Central memory CD4-positive, alpha-beta T cell (primary cell): ENCODE results near the gene SPOCK1.

Experiments used
- DNase-seq: peaks from one replicate; pipeline ENCODE4 v3.0.0; 2022

The SPOCK1 gene

DNA sequence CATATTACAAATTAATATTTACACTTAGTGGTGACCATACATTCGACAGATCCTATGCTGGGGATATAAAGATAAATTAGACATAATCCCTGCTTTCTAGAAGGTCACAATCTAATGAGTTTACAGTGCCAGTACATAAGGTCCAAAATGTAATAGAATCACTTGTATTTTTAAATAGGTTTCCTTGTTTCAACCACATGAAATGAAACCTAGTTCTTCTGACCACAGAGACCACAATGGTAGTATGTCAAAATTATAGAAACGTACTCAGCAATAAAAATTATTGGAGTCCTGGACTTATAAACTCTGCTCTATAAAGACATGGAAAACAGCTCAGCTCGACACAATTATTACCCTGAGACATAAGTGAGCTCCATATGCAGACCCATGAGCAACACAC is 444.3 kb downstream of the SPOCK1 start:
- DNase-seq, result no peak

DNA sequence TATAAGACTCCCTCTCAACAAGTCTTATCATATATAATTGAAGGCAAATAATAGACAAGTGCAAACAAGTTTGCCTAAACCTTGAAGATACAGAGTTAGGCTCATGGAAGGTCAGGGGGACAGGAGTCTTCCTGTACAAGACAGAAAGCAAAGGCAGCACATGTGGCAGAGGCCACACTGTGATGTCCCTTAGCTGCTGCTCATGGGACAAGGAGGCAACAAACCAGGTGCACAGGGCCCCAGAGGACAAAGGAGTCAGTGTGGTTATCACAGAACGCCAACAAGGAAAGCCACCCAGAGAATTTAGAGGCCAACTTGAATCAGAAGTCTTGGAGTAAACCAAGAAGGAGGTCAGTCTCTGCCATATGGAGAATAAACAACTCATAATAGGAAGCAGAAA is 444.8 kb downstream of the SPOCK1 start:
- DNase-seq, result no peak

DNA sequence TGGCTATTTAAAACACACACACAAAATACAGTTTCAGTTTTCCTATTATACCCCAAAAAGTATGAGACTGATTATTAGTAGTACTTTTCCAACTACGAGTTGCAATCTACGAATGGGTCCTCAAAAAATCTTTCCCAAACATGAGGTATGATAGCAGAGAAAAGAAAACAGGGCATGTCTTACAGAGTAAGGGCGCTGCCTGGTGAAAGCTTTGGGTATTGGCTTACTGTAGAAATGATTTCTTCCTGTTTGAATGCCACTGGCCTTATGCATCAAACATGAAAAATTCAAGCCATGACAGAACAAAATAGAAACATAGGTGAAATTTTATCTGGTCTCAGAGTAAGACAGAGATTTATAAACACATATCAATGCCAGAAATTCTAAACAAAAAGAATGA is 448.0 kb downstream of the SPOCK1 start:
- no peak for DNase-seq

DNA sequence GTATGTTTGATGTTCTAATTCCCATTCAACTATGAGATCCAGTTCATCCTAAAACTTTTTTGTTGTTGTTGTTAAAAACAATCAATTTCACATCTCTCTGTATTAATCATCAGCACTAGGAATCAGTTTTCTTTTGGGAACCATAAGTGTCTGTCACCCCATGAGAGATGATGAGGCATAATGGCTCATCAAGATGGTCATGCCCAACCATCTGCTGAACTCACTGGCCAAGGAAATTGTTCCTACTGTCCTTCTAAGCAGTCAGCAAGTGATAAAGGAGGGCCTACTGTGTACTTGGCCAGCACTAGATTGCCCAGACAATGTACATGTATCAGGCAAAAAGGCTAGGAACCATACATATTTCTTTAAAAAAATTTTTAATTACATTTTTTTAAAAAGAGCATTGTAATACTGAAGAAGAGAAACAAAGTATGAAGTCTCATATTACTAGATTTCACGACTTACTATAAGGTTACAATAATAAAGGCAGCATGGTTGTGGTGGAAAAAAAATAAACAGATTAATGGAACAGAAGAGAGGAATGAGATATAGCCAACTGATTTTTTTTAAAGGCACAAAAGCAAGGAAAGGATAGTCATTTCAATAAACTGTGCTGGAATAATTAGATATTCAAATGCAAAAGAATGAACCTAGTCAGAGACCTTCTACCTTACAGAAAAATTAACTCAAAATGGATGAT is 458.3 kb downstream of the SPOCK1 start:
- DNase-seq, result no peak

DNA sequence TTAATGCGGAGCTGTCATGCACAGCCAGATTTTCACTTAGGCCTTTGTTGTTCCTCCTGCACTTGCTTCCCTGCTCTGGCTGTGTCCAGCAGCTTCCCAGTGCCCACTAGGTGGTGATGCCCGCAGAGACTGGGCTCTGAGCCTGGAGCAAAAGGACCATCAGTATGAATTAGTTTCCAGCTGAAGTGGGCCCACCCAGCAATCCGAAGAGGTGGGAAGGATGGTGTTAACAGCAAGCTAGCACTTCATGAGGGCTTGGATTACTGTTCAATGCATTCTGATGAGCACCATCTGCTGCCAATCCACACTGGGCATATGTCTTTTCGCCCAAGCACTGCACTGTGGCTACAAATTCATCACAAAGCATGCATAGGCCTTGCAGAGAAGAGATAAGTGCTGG is 459.1 kb downstream of the SPOCK1 start:
- DNase-seq, result no peak

DNA sequence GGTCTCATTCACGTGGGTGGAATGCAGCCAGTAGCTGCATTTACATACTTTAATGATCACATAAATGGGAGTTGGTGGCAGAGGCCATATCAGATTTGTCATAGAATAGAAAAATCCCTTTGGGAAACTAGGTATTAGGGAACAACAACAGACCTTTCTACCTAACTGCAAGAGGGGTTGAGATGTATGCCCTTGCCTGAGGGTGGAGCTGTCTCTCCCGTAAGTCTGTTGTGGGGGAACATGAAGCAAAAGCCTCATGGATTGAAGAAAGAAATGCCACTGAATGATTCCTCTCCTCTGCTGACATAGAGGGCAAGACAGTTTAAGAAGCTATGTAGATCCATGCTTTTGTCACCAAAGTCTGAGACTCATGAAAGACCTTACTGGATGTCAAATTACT is 461.3 kb downstream of the SPOCK1 start:
- DNase-seq, result no peak

DNA sequence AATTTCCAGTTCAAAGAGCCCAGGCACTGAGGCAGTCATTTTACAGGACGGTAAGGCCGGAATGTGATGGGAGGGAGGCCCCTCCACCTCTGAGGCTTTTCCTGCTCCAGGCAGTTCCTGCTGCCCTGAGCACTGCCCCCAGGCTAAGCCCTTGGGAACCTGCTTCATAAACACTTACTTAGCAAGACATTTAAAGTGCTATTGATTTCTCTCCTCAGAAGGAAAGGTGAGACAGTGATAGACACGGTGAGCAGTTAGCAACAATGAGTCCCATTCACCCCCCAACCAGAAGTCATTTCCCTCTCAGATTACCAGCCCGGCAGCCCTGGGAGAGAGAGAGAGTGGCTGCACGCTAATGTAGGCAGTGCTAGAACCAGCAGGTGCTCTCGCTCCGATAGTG is 462.5 kb downstream of the SPOCK1 start:
- no peak for DNase-seq

- no peak for DNase-seq
These were observed 463.6 kb downstream of the SPOCK1 start for GRCh38 chr5:137035480-137035878.

DNA sequence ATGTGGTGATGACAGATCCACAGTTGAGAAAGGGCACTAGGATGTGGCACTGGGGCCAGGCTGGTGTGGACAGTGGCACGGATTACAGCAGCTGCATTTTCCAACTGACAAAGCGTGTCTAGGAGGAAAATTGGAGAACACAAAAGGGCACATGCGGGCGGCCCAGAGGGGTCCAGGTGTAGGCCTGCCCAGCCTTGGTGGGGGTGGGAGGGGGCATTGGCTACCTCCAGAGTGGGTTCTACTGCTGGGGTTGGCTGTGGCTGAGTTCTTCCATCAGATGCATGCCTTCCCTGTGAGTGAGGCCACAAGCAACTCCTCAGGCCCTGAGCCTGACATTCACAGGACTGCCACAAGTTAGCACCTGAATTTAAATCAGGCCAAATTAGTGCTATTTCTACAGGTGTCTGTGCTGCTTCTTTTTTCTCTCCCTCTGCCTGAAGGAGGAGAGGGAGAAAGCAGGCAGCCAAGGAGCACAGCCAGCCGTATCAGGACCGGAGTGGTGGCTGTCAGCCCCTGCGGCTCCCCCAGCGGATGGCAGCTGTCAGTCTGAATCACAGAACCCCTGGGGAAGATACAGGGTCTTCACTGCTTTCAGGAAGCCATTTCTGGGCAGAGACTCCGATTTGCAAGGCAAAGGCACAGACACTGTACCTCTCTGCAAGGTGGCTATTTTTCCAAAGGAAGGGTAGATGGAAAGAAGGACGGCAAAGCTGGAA is 464.2 kb downstream of the SPOCK1 start:
- DNase-seq, result no peak

GRCh38 chr5:137034213-137034612 is 464.9 kb downstream of the SPOCK1 start:
- DNase-seq, result no peak

GRCh38 chr5:137032929-137033328 is 466.2 kb downstream of the SPOCK1 start:
- DNase-seq, result no peak

GRCh38 chr5:137027758-137028157 is 471.4 kb downstream of the SPOCK1 start:
- no peak for DNase-seq

- DNase-seq, result no peak
These were observed 472.8 kb downstream of the SPOCK1 start for GRCh38 chr5:137026296-137026695.

GRCh38 chr5:137024044-137024443 is 475.1 kb downstream of the SPOCK1 start:
- DNase-seq, result no peak

GRCh38 chr5:137023371-137023770 is 475.8 kb downstream of the SPOCK1 start:
- no peak for DNase-seq

DNA sequence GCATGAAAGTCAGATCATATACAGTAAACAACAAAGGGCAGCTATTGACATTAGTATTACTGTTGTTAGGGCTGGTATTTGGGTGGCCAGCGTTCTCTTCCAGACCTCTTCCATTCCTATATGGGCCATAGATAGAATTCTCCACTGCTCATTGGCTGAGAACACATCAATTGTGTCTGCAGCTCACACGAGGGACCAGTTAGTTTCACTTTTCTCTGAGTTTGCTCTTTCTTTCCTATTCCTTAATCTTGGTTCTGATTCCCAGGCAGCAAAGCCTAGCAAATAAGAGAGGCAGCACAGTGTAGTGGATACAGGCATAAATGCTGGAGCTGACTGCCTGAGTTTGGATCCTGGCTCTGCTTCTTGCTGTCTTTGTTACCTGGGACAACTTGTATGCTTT is 476.4 kb downstream of the SPOCK1 start:
- no peak for DNase-seq

- no peak for DNase-seq
These were observed 477.1 kb downstream of the SPOCK1 start for GRCh38 chr5:137022043-137022442.

GRCh38 chr5:137019229-137019628 is 479.9 kb downstream of the SPOCK1 start:
- DNase-seq, result no peak

- no peak for DNase-seq
These were observed 482.3 kb downstream of the SPOCK1 start for GRCh38 chr5:137016783-137017324.

- DNase-seq, result no peak
These were observed 483.5 kb downstream of the SPOCK1 start for GRCh38 chr5:137015540-137016116.

DNA sequence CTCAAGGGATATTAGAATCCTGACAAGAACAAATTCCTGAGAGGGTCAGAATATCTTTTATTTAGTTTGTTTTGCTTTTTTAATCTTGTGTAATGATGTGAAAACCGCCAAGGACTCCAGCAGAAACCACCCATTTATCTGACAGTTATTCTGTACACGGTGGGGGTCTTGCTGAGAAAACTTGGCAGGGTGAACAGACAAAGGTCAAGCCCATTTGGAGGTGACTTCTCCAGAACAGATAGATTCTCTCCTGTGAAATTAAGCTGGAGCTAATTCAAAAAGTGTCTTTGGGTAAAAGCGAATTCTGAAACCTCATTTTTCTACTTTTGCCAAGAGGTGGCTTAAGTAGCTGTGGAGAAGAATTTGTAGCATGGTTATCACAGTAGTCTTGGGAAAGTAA is 484.4 kb downstream of the SPOCK1 start:
- no peak for DNase-seq

- no peak for DNase-seq
These were observed 488.9 kb downstream of the SPOCK1 start for GRCh38 chr5:137010226-137010625.

- DNase-seq, result no peak
These were observed 494.8 kb downstream of the SPOCK1 start for GRCh38 chr5:137004279-137004678.

DNA sequence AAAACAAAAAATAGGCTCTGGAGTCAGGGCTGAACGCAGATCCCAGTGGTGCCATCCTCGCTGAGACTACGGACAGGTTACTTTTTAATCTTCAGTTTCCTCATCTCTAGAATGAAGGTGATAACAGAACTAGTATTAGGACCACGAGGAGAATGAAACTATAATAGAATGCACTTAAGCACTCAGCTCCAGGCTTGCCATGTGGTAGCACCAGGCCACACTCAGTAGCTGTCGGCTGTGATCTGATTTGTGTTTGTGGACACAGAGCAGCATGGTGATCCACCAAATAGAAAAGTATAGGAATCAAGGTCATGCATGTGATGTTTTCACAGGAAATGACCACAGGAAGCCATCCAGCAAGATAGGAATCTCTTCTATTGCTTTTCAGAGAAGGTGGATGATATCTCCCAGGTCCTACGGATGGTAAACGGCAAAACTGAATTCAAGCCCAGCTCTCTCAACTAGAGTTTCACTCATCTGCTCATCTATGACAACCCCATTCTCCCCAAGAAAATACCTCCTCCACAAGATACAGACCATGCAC is 498.0 kb downstream of the SPOCK1 start:
- DNase-seq, result no peak
